K562 (cell line): Measurements from ENCODE around the gene SLC34A3. TPM values are rescaled to one million over a fixed set of nuclear protein-coding genes. Genes with fewer than 3 reads are reported as not detected.
A peak's percentile ranks its signal among the peaks of the same experiment; 100 is the strongest.

ENCODE experiments used
- ATAC-seq: fragments of 200-7000 bp; cut with Tn5 transposase; 3 replicates; pipeline ENCODE4 v1.9.1; 2020; ENCODE audit warnings: moderate library complexity
- BruUV-seq: library from RNA; stranded (reverse); fragments of 400-500 nt; replicated peaks from 2 replicates; lab custom pipeline; 2021; lab: Mats Ljungman, UMichigan
- CTCF ChIA-PET: fragments of 300-600 bp; formaldehyde crosslinking; extraction: SDS; loops from one replicate; lab custom pipeline; 2021; ENCODE audit warnings: low intra/inter-chr PET ratio; lab: Yijun Ruan, JAX
- POLR2A ChIA-PET: fragments of 300-600, 350-650 bp; sonication (Branson Sonifier 250); formaldehyde crosslinking; extraction: SDS; loops from one replicate; lab custom pipeline; 2021; ENCODE audit warnings: antibody characterized with exemption, inconsistent platforms; lab: Yijun Ruan, JAX
- DNase-seq, 4 experiments: peaks; one replicate each; pipeline versions ENCODE4 v3.0.0 to v3.0.0-alpha.2; 2011 to 2018; ENCODE audit warnings: low spot score in 3 of 4, mixed read lengths in 3 of 4; ENCODE audit errors: extremely low read depth in 1 of 4
- FAIRE-seq: peaks from 2 replicates; lab custom pipeline; 2011; peaks lifted over from hg19 to GRCh38; lab: Jason Lieb, UNC
- H2AFZ ChIP-seq: 2 replicates; pipeline ENCODE4 v1.6.0; 2011; ENCODE audit warnings: low read depth, low read length, control low read depth, inconsistent platforms
- H3K27ac ChIP-seq: fragments of 200-600 bp; 3 replicates; pipeline ENCODE4 v1.8.0; 2011; ENCODE audit warnings: low read depth, mild to moderate bottlenecking, control low read depth, inconsistent platforms, low read length, moderate library complexity, mixed read lengths; ENCODE audit errors: extremely low read depth
- H3K27me3 ChIP-seq, 2 experiments: fragments of 300-600 bp in 1 of 2; 2 replicates in 1 of 2; 3 replicates in 1 of 2; pipeline versions ENCODE4 v1.6.0 to v1.8.0; 2011; ENCODE audit warnings: inconsistent platforms in 2 of 2, low read length in 2 of 2, mild to moderate bottlenecking in 1 of 2, mixed read lengths in 1 of 2, moderate library complexity in 1 of 2; ENCODE audit not compliant: control insufficient read depth in 2 of 2, insufficient read depth in 2 of 2
- H3K36me3 ChIP-seq: fragments of 300-600 bp; 3 replicates; pipeline ENCODE4 v1.8.0; 2011; ENCODE audit warnings: mild to moderate bottlenecking, low read length, inconsistent platforms; ENCODE audit not compliant: control insufficient read depth, insufficient read depth
- H3K4me1 ChIP-seq, 2 experiments: fragments of 200-600 bp in 1 of 2; replicated peaks in 1 of 2; 2 replicates in 1 of 2; 3 replicates in 1 of 2; pipeline versions ENCODE4 v1.5.1 to v1.8.0; 2011; ENCODE audit warnings: inconsistent platforms in 2 of 2, low read length in 2 of 2, mild to moderate bottlenecking in 1 of 2, mixed read lengths in 1 of 2, moderate library complexity in 1 of 2; ENCODE audit not compliant: control insufficient read depth in 2 of 2, insufficient read depth in 2 of 2
- H3K4me2 ChIP-seq: 2 replicates; pipeline ENCODE4 v1.6.1; 2011; ENCODE audit warnings: low read length, control low read depth, inconsistent platforms, mixed read lengths; ENCODE audit not compliant: insufficient read depth
- H3K4me3 ChIP-seq: fragments of 200-600 bp; sonication (generic), shearing (Covaris generic); 2 replicates; pipeline ENCODE4 v1.5.1; 2016; ENCODE audit warnings: control low read depth, inconsistent platforms
- H3K79me2 ChIP-seq: fragments of 200-600 bp; 3 replicates; pipeline ENCODE4 v1.8.0; 2011; ENCODE audit warnings: low read length, inconsistent platforms; ENCODE audit not compliant: control insufficient read depth, insufficient read depth
- H3K9ac ChIP-seq, 2 experiments: 2 replicates each; pipeline versions ENCODE4 v1.6.0 to v1.6.1; 2011; ENCODE audit warnings: low read depth in 2 of 2, low read length in 2 of 2, control low read depth in 1 of 2, inconsistent platforms in 1 of 2, mild to moderate bottlenecking in 1 of 2, mixed read lengths in 1 of 2; ENCODE audit not compliant: insufficient read depth in 1 of 2
- H3K9me1 ChIP-seq: one replicate; pipeline ENCODE4 v1.6.0; 2011; ENCODE audit warnings: inconsistent platforms, mild to moderate bottlenecking, low read length, moderate library complexity; ENCODE audit not compliant: control insufficient read depth, insufficient read depth
- H3K9me3 ChIP-seq: replicated peaks from 2 replicates; pipeline ENCODE4 v1.5.1; 2011; ENCODE audit warnings: low read depth, low read length, inconsistent platforms; ENCODE audit not compliant: control insufficient read depth, insufficient read depth
- H4K20me1 ChIP-seq: replicated peaks from 2 replicates; pipeline ENCODE4 v1.6.1; 2011; ENCODE audit warnings: low read length, inconsistent platforms, mixed read lengths; ENCODE audit not compliant: control insufficient read depth, insufficient read depth
- BCL6 ChIP-seq: fragments of 250-450 bp; sonication (Bioruptor Pico); IDR thresholded peaks from 2 replicates; pipeline ENCODE4 v1.4.0; 2020
- FUS ChIP-seq: fragments of 200-400 bp; formaldehyde crosslinking; optimal IDR thresholded peaks from 2 replicates; pipeline ENCODE3; 2017; ENCODE audit warnings: low read depth, low read length
- L3MBTL2 ChIP-seq: fragments of 450-650 bp; IDR thresholded peaks from 2 replicates; pipeline ENCODE4 v1.6.1; 2016; ENCODE audit warnings: mild to moderate bottlenecking, moderate library complexity
- RBFOX2 ChIP-seq: fragments of 200-400 bp; formaldehyde crosslinking; IDR thresholded peaks from 2 replicates; pipeline ENCODE4 v1.6.1; 2017; ENCODE audit warnings: low read depth, mild to moderate bottlenecking, low read length, moderate library complexity
- RBM34 ChIP-seq: fragments of 200-400 bp; formaldehyde crosslinking; IDR thresholded peaks from 2 replicates; pipeline ENCODE4 v1.6.1; 2018; ENCODE audit warnings: low read length, borderline replicate concordance; ENCODE audit not compliant: insufficient read depth
- WGBS: fragments of 100-300 bp; shearing (Covaris generic); methylation state at CpG from one replicate; pipeline ENCODE4 v1.1.6; 2016; ENCODE audit warnings: low coverage, mixed read lengths; ENCODE audit not compliant: insufficient coverage; ENCODE audit errors: missing lambda C conversion rate; 5-methylcytosine and 5-hydroxymethylcytosine counted together
- in situ Hi-C: fragments of 300-500 bp; cut with MboI; formaldehyde crosslinking; loops from 4 replicates; pipeline ENCODE4 v1.15.0; 2018; ENCODE audit warnings: inconsistent platforms, mixed read lengths
- intact Hi-C: fragments of 100-400 bp; cut with micrococcal nuclease; formaldehyde crosslinking; loops from 2 replicates; pipeline ENCODE4 v1.14.2; 2022
- polyA plus RNA-seq, 8 experiments: library from polyadenylated mRNA; depleted of rRNA in 4 of 8; stranded (reverse) in 5 of 8; unstranded in 3 of 8; fragments of >200 nt; fragmentation: Nextera tagmentation in 2 of 8; fragmentation: Illumina TruSeq in 1 of 8; extraction: Ambion mirVana in 2 of 8; extraction: Trizol in 1 of 8; gene quantifications; 2 replicates each; pipeline versions ENCODE4 v1.2.1 to v1.2.3, GENCODE V29; 2011 to 2014; ENCODE audit warnings: inconsistent platforms in 1 of 8, missing spikeins in 1 of 8
- total RNA-seq, 7 experiments: library from RNA; depleted of rRNA in 6 of 7; stranded (reverse); fragments of >200 nt in 6 of 7; fragmentation: Illumina TruSeq in 2 of 7; extraction: Trizol in 2 of 7; gene quantifications; 2 replicates each; pipeline versions ENCODE4 v1.2.1 to v1.2.3, GENCODE V29; 2011 to 2021; ENCODE audit warnings: low replicate concordance in 1 of 7

SLC34A3 gene
- total and polyA plus RNA-seq, 9 of the 15 experiments (the other 6 are each of a cell fraction or from before 2014, with no cell fraction given): not detected

GRCh38 chr9:137216188-137216965 is 14.3 kb upstream of the SLC34A3 start:
- in situ Hi-C loops: no loop called here
- Histone ChIP-seq H4K20me1 (peaks cover 2% of the 10 kb centered on the region; the same call in 1 of the 2 replicates), H3K27me3 (no peaks in the 10 kb centered on the region), H3K4me3 (no peak overlapping the region), H3K9me1 (no peaks in the 10 kb centered on the region), H2AFZ (no peak overlapping the region), H3K4me2 (no peak overlapping the region; the same call in 1 of the 2 replicates), H3K27ac (no peak overlapping the region), H3K79me2 (peaks cover 18% of the 10 kb centered on the region; the same call in 2 of the 3 replicates), H3K4me1 (peaks cover 27 to 88% of the 10 kb centered on the region in 2 experiments), H3K9me3 (no peaks in the 10 kb centered on the region), H3K9ac (peak overlapping the region in 1 of 2 experiments; percentile 92; a peak in 2 of 4 replicates), H3K36me3 (peaks cover 35% of the 10 kb centered on the region; the same call in 2 of the 3 replicates)
- DNase-seq: no peak
- CTCF ChIA-PET: no interaction called here
- TF ChIP-seq FUS: no peak
- no peak for TF ChIP-seq L3MBTL2
- TF ChIP-seq RBM34: no peak
- 0 out of 2 replicates have a peak, but pooled peaks have one; percentile 13 for TF ChIP-seq RBFOX2
- TF ChIP-seq BCL6: no peak
- ATAC-seq: no peak
- no peak for FAIRE-seq
- intact Hi-C loops: no loop called here
- no TSS peak for BruUV-seq
- POLR2A ChIA-PET: interaction anchor here (0.6 to 1.6 kb wide), 6 partner anchors 10 to 89 kb away, joined by 3 to 5 read pairs (median 4); no protein-coding TSS in a partner anchor
- 92% methylated on average over 24 of the region's 30 CpGs for WGBS
